H9 (cell line): ENCODE results near the gene RUNX2. TPM values are rescaled to one million over a fixed set of nuclear protein-coding genes. Genes with fewer than 3 reads are reported as not detected.

Experiments used
- DNase-seq: peaks from one replicate; pipeline ENCODE4 v3.0.0-alpha.2; 2017
- H2AFZ ChIP-seq: one replicate; pipeline ENCODE4 v1.6.1; 2013; ENCODE audit warnings: mild to moderate bottlenecking, low read length, control low read depth, moderate library complexity
- H2AK5ac ChIP-seq: 2 replicates; pipeline ENCODE4 v1.6.1; 2013; ENCODE audit warnings: low read length, control low read depth, mixed read lengths; ENCODE audit not compliant: insufficient read length
- H2BK120ac ChIP-seq: one replicate; pipeline ENCODE4 v1.6.1; 2013; ENCODE audit warnings: low read depth, mild to moderate bottlenecking, low read length, control low read depth, inconsistent platforms; ENCODE audit not compliant: poor library complexity, severe bottlenecking
- H2BK12ac ChIP-seq: 2 replicates; pipeline ENCODE4 v1.6.1; 2013; ENCODE audit warnings: low read length, control low read depth, mixed read lengths, low read depth; ENCODE audit not compliant: insufficient read length
- H2BK15ac ChIP-seq: 2 replicates; pipeline ENCODE4 v1.6.1; 2013; ENCODE audit warnings: low read depth, low read length, control low read depth
- H2BK20ac ChIP-seq: one replicate; pipeline ENCODE4 v1.6.1; 2013; ENCODE audit warnings: low read depth, mild to moderate bottlenecking, low read length, control low read depth, inconsistent platforms; ENCODE audit not compliant: poor library complexity, severe bottlenecking
- H2BK5ac ChIP-seq: 2 replicates; pipeline ENCODE4 v1.6.1; 2013; ENCODE audit warnings: low read length, control low read depth, mixed read lengths; ENCODE audit not compliant: insufficient read length
- H3K14ac ChIP-seq: 2 replicates; pipeline ENCODE4 v1.6.1; 2013; ENCODE audit warnings: low read length, control low read depth; ENCODE audit not compliant: insufficient read depth
- H3K18ac ChIP-seq: 2 replicates; pipeline ENCODE4 v1.6.1; 2013; ENCODE audit warnings: low read depth, mild to moderate bottlenecking, mixed read lengths, low read length, control low read depth; ENCODE audit not compliant: insufficient read length
- H3K23ac ChIP-seq: 2 replicates; pipeline ENCODE4 v1.6.1; 2013; ENCODE audit warnings: low read length, control low read depth, mixed read lengths, low read depth; ENCODE audit not compliant: insufficient read length
- H3K23me2 ChIP-seq: 2 replicates; pipeline ENCODE4 v1.6.1; 2013; ENCODE audit warnings: low read depth, mild to moderate bottlenecking, mixed read lengths, low read length, control low read depth; ENCODE audit not compliant: insufficient read length, poor library complexity, severe bottlenecking
- H3K27ac ChIP-seq: 2 replicates; pipeline ENCODE4 v1.5.1; 2013; ENCODE audit warnings: low read length, control low read depth, mixed read lengths, low read depth; ENCODE audit not compliant: insufficient read length
- H3K27me3 ChIP-seq: 2 replicates; pipeline ENCODE4 v1.6.1; 2013; ENCODE audit warnings: low read length, control low read depth, inconsistent platforms; ENCODE audit not compliant: insufficient read depth
- H3K4ac ChIP-seq: 2 replicates; pipeline ENCODE4 v1.6.1; 2013; ENCODE audit warnings: low read depth, mild to moderate bottlenecking, control low read depth, inconsistent platforms, low read length, moderate library complexity
- H3K4me1 ChIP-seq: 2 replicates; pipeline ENCODE4 v1.6.1; 2013; ENCODE audit warnings: low read length, control low read depth, inconsistent platforms; ENCODE audit not compliant: insufficient read depth
- H3K4me2 ChIP-seq: 2 replicates; pipeline ENCODE4 v1.6.1; 2013; ENCODE audit warnings: low read length, control low read depth, mixed read lengths; ENCODE audit not compliant: insufficient read length, insufficient read depth
- H3K56ac ChIP-seq: 2 replicates; pipeline ENCODE4 v1.6.1; 2013; ENCODE audit warnings: low read depth, mild to moderate bottlenecking, mixed read lengths, low read length, control low read depth; ENCODE audit not compliant: insufficient read length
- H3K79me1 ChIP-seq: 2 replicates; pipeline ENCODE4 v1.6.1; 2013; ENCODE audit warnings: low read depth, mild to moderate bottlenecking, moderate library complexity, low read length, control low read depth, inconsistent platforms; ENCODE audit not compliant: insufficient read depth, poor library complexity, severe bottlenecking
- H3K79me2 ChIP-seq: 2 replicates; pipeline ENCODE4 v1.6.1; 2013; ENCODE audit warnings: low read length, control low read depth, inconsistent platforms; ENCODE audit not compliant: insufficient read depth
- H3K9ac ChIP-seq: 2 replicates; pipeline ENCODE4 v1.6.1; 2013; ENCODE audit warnings: low read length, control low read depth, mixed read lengths; ENCODE audit not compliant: insufficient read length; ENCODE audit errors: extremely low read depth
- H3K9me3 ChIP-seq: one replicate; pipeline ENCODE4 v1.6.1; 2013; ENCODE audit warnings: low read depth, low read length, inconsistent platforms; ENCODE audit not compliant: control insufficient read depth
- H3T11ph ChIP-seq: one replicate; pipeline ENCODE4 v1.6.1; 2013; ENCODE audit warnings: mild to moderate bottlenecking, low read length, control low read depth, inconsistent platforms
- H4K20me1 ChIP-seq: one replicate; pipeline ENCODE4 v1.6.1; 2013; ENCODE audit not compliant: control insufficient read depth, insufficient read length, insufficient read depth
- H4K5ac ChIP-seq: 2 replicates; pipeline ENCODE4 v1.6.1; 2013; ENCODE audit warnings: low read depth, mild to moderate bottlenecking, mixed read lengths, low read length, control low read depth; ENCODE audit not compliant: insufficient read length
- H4K8ac ChIP-seq: replicated peaks from 2 replicates; pipeline ENCODE4 v1.6.1; 2013; ENCODE audit warnings: low read length, control low read depth, mixed read lengths, low read depth; ENCODE audit not compliant: insufficient read length
- H4K91ac ChIP-seq: 2 replicates; pipeline ENCODE4 v1.6.1; 2013; ENCODE audit warnings: low read depth, mild to moderate bottlenecking, moderate library complexity, mixed read lengths, low read length, control low read depth; ENCODE audit not compliant: insufficient read length
- H3K27ac Mint-ChIP-seq, 3 experiments: 2 replicates in 2 of 3; 3 replicates in 1 of 3; pipeline ENCODE4 v1.8.0; 2020 to 2021; ENCODE audit warnings: mixed read lengths in 3 of 3, mild to moderate bottlenecking in 1 of 3, moderate library complexity in 1 of 3
- H3K27me3 Mint-ChIP-seq: 2 replicates; pipeline ENCODE4 v1.8.0; 2021; ENCODE audit warnings: low read depth, mild to moderate bottlenecking, moderate library complexity, mixed read lengths
- H3K36me3 Mint-ChIP-seq, 3 experiments: 2 replicates in 2 of 3; 3 replicates in 1 of 3; pipeline ENCODE4 v1.8.0; 2020 to 2021; ENCODE audit warnings: low read depth in 3 of 3, mixed read lengths in 3 of 3; ENCODE audit not compliant: insufficient read depth in 1 of 3
- H3K4me1 Mint-ChIP-seq, 2 experiments: 2 replicates each; pipeline ENCODE4 v1.8.0; 2020; ENCODE audit warnings: mixed read lengths in 2 of 2
- H3K4me3 Mint-ChIP-seq, 2 experiments: 2 replicates in 1 of 2; 3 replicates in 1 of 2; pipeline ENCODE4 v1.8.0; 2020 to 2021; ENCODE audit warnings: mild to moderate bottlenecking in 2 of 2, mixed read lengths in 2 of 2, moderate library complexity in 1 of 2
- H3K9me3 Mint-ChIP-seq, 2 experiments: 2 replicates in 1 of 2; 3 replicates in 1 of 2; pipeline ENCODE4 v1.8.0; 2020; ENCODE audit warnings: mild to moderate bottlenecking in 2 of 2, mixed read lengths in 2 of 2, moderate library complexity in 1 of 2
- CTCF ChIP-seq: fragments of 200-600 bp; sonication (generic); conservative IDR thresholded peaks from 3 replicates; pipeline ENCODE4 v1.8.0; 2021; ENCODE audit warnings: antibody characterized with exemption, mild to moderate bottlenecking
- total RNA-seq: library from RNA; stranded (reverse); gene quantifications from 2 replicates; pipeline ENCODE4 v1.2.1, GENCODE V29; 2021

RUNX2 gene
- total RNA-seq, 1 experiment from 2014 or later = 0.15 TPM

DNA sequence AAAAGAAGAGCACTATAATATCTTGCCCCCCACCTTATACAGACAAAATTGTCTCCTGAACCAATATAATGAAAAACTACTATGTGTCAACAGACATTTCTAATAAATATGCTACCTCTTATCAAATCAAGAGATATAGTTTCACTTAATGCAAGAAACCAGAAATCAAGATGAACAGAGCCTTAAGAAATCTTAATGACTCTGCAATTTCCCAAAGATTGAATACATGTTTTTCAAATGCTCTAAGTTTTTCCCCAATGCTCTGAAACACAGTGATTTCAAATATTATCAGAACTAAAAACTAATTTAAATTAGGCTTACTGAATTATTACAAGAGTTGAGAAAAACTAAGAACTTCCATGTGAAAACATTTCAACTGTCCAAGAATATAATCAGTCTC lies 36.3 kb downstream of the RUNX2 start:
- Mint-ChIP-seq H3K27ac (no peak overlapping the region), H3K4me3 (no peak overlapping the region), H3K36me3 (no peaks in the 10 kb centered on the region), H3K27me3 (no peaks in the 10 kb centered on the region), H3K9me3 (no peaks in the 10 kb centered on the region), H3K4me1 (no peaks in the 10 kb centered on the region; a peak in 2 of 4 replicates)
- TF ChIP-seq CTCF = no peak
- Histone ChIP-seq H4K91ac (no peak overlapping the region), H3K4me1 (no peaks in the 10 kb centered on the region), H2BK5ac (no peak overlapping the region), H3K79me1 (no peaks in the 10 kb centered on the region), H2BK20ac (no peak overlapping the region), H4K8ac (no peak overlapping the region), H3K23ac (no peak overlapping the region), H3K27me3 (no peaks in the 10 kb centered on the region), H3K4me2 (no peak overlapping the region), H2AK5ac (no peak overlapping the region), H3K18ac (no peak overlapping the region), H4K20me1 (no peaks in the 10 kb centered on the region), H2BK12ac (no peak overlapping the region), H3T11ph (no peak overlapping the region), H2BK120ac (no peak overlapping the region), H2AFZ (no peak overlapping the region), H3K9ac (no peak overlapping the region), H3K79me2 (no peaks in the 10 kb centered on the region; the same call in 1 of the 2 replicates), H3K14ac (no peak overlapping the region), H3K56ac (no peak overlapping the region), H3K4ac (no peak overlapping the region), H2BK15ac (no peak overlapping the region), H3K27ac (no peak overlapping the region), H3K9me3 (no peaks in the 10 kb centered on the region), H3K23me2 (no peaks in the 10 kb centered on the region), H4K5ac (no peak overlapping the region)
- DNase-seq = no peak
